Vagina (tissue), 2 donors: ENCODE data around the gene KCNK17. TPM values are rescaled to one million over a fixed set of nuclear protein-coding genes. Genes with fewer than 3 reads are reported as not detected.

Experiments used
- DNase-seq, 2 donors: peaks; one replicate each; pipeline ENCODE4 v3.0.0-alpha.2; 2017; ENCODE audit errors: extremely low spot score in 2 of 2
- H3K27ac ChIP-seq: fragments of 200-600 bp; sonication (generic); one replicate; pipeline ENCODE4 v1.5.1; 2019
- H3K27me3 ChIP-seq: fragments of 200-600 bp; sonication (generic); one replicate; pipeline ENCODE4 v1.5.1; 2019
- H3K36me3 ChIP-seq, 2 donors: fragments of 200-600 bp; sonication (generic); one replicate each; pipeline ENCODE4 v1.5.1; 2017 to 2019
- H3K4me1 ChIP-seq: fragments of 200-600 bp; sonication (generic); one replicate; pipeline ENCODE4 v1.5.1; 2019
- H3K4me3 ChIP-seq, 2 donors: fragments of 200-600 bp; sonication (generic); 1 replicate in 1 of 2; 2 replicates in 1 of 2; pipeline ENCODE4 v1.5.1; 2016 to 2019
- H3K9me3 ChIP-seq: fragments of 200-600 bp; sonication (generic); one replicate; pipeline ENCODE4 v1.5.1; 2019
- POLR2A ChIP-seq, 2 donors: fragments of 450-650 bp; IDR thresholded peaks; one replicate each; pipeline ENCODE4 v1.6.1; 2017; ENCODE audit warnings: antibody characterized with exemption in 2 of 2, mild to moderate bottlenecking in 2 of 2, moderate library complexity in 2 of 2
- POLR2AphosphoS5 ChIP-seq, 2 donors: sonication (generic); formaldehyde crosslinking; IDR thresholded peaks; one replicate each; pipeline ENCODE4 v1.9.0; 2017; ENCODE audit warnings: antibody characterized with exemption in 2 of 2, mild to moderate bottlenecking in 2 of 2, low read depth in 1 of 2; ENCODE audit not compliant: insufficient read depth in 1 of 2
- intact Hi-C: fragments of 100-400 bp; cut with DNase I; formaldehyde crosslinking; loops from one replicate; pipeline ENCODE4 v1.15.1; 2023
- total RNA-seq: library from RNA; depleted of rRNA; stranded (reverse); fragments of >200 nt; gene quantifications from one replicate; pipeline ENCODE4 v1.2.3, GENCODE V29; 2016
- TF ChIP-seq, protein P1 (sequence below), 3 experiments: fragments of 450-650 bp in 2 of 3; fragments of 200-600 bp in 1 of 3; sonication (generic) in 1 of 3; IDR thresholded peaks; one replicate each; pipeline ENCODE4 v1.5.1; 2017 to 2019; ENCODE audit warnings: antibody characterized with exemption in 3 of 3, mild to moderate bottlenecking in 2 of 3, moderate library complexity in 2 of 3

KCNK17 gene
- total RNA-seq, 1 donor from 2014 or later, result not detected

- H3K4me3 ChIP-seq, result no peak overlapping the region
Measured at GRCh38 chr6:39302669-39303424, 11.4 kb downstream of the KCNK17 start.

DNA sequence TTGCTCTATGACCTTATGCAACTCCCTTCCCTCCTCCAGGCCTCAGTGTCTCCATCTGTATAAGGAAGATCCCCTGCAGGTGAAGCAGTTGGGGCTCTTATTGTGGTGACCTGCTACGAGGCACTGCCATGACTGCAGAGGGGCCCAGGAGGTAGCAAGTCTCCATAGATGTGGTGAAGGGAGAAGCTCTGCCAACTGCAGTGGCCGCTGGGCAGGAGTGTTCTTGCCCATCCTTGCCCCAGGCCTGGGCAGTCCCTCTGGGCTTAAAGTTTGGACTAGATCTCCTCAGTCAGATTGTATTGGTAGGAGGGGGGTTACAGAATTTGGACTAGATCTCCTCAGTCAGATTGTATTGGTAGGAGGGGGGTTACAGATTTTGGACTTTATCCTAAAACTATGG lies 12.2 kb downstream of the KCNK17 start:
- H3K9me3 ChIP-seq, result no peaks in the 10 kb centered on the region
- no peak overlapping the region for H3K27ac ChIP-seq
- no peak overlapping the region for H3K4me3 ChIP-seq
- intact Hi-C loops, result loop anchor here (5.0 kb wide), 1 partner anchor 135 kb away; no protein-coding TSS in a partner anchor
- H3K27me3 ChIP-seq, result no peaks in the 10 kb centered on the region
- TF ChIP-seq, protein P1, sequence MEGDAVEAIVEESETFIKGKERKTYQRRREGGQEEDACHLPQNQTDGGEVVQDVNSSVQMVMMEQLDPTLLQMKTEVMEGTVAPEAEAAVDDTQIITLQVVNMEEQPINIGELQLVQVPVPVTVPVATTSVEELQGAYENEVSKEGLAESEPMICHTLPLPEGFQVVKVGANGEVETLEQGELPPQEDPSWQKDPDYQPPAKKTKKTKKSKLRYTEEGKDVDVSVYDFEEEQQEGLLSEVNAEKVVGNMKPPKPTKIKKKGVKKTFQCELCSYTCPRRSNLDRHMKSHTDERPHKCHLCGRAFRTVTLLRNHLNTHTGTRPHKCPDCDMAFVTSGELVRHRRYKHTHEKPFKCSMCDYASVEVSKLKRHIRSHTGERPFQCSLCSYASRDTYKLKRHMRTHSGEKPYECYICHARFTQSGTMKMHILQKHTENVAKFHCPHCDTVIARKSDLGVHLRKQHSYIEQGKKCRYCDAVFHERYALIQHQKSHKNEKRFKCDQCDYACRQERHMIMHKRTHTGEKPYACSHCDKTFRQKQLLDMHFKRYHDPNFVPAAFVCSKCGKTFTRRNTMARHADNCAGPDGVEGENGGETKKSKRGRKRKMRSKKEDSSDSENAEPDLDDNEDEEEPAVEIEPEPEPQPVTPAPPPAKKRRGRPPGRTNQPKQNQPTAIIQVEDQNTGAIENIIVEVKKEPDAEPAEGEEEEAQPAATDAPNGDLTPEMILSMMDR (IDR thresholded peaks at IDR 0.05), result no peak
- TF ChIP-seq POLR2A (IDR thresholded peaks at IDR 0.05) (no peak), POLR2AphosphoS5 (IDR thresholded peaks at IDR 0.05; ENCODE audit: insufficient read depth in 1 of 2, low read depth in 1 of 2) (no peak)
- no peak for DNase-seq
- H3K36me3 ChIP-seq, result no peaks in the 10 kb centered on the region
- peaks cover 2% of the 10 kb centered on the region for H3K4me1 ChIP-seq

More at GRCh38 chr6:39302669-39303424, 11.4 kb downstream of the KCNK17 start:
- intact Hi-C loops, result loop anchor here (5.0 kb wide), 1 partner anchor 136 kb away; no protein-coding TSS in a partner anchor
- DNase-seq, result no peak
- H3K36me3 ChIP-seq, result no peaks in the 10 kb centered on the region
- H3K27me3 ChIP-seq, result no peaks in the 10 kb centered on the region
- TF ChIP-seq, protein P1 (IDR thresholded peaks at IDR 0.05), result peak; percentile 70 to 92 (median 85)
- TF ChIP-seq POLR2A (IDR thresholded peaks at IDR 0.05), result no peak
- H3K27ac ChIP-seq, result no peak overlapping the region
- H3K4me1 ChIP-seq, result no peaks in the 10 kb centered on the region
- H3K9me3 ChIP-seq, result no peaks in the 10 kb centered on the region

GRCh38 chr6:39301606-39302005 lies 12.6 kb downstream of the KCNK17 start:
- Histone ChIP-seq H3K27ac (no peak overlapping the region), H3K4me1 (peaks cover 6% of the 10 kb centered on the region), H3K4me3 (no peak overlapping the region), H3K36me3 (no peaks in the 10 kb centered on the region), H3K27me3 (no peaks in the 10 kb centered on the region), H3K9me3 (no peaks in the 10 kb centered on the region)
- intact Hi-C loops, result loop anchor here (5.0 kb wide), 1 partner anchor 134 kb away; no protein-coding TSS in a partner anchor
- DNase-seq, result no peak
- TF ChIP-seq, protein P1 (IDR thresholded peaks at IDR 0.05), result no peak
- TF ChIP-seq POLR2A (IDR thresholded peaks at IDR 0.05) (no peak), POLR2AphosphoS5 (IDR thresholded peaks at IDR 0.05; ENCODE audit: insufficient read depth in 1 of 2, low read depth in 1 of 2) (no peak)

- Histone ChIP-seq H3K4me1 (peaks cover 14% of the 10 kb centered on the region), H3K27ac (no peak overlapping the region), H3K27me3 (no peaks in the 10 kb centered on the region), H3K4me3 (no peak overlapping the region), H3K9me3 (no peaks in the 10 kb centered on the region), H3K36me3 (no peaks in the 10 kb centered on the region)
- DNase-seq, result no peak
- intact Hi-C loops, result loop anchor here (5.0 kb wide), 1 partner anchor 133 kb away; no protein-coding TSS in a partner anchor
- TF ChIP-seq POLR2AphosphoS5 (IDR thresholded peaks at IDR 0.05; ENCODE audit: insufficient read depth in 1 of 2, low read depth in 1 of 2), result no peak
- TF ChIP-seq, protein P1 (IDR thresholded peaks at IDR 0.05), result no peak
- no peak for TF ChIP-seq POLR2A (IDR thresholded peaks at IDR 0.05)
Measured at GRCh38 chr6:39300739-39301138, 13.5 kb downstream of the KCNK17 start.

DNA sequence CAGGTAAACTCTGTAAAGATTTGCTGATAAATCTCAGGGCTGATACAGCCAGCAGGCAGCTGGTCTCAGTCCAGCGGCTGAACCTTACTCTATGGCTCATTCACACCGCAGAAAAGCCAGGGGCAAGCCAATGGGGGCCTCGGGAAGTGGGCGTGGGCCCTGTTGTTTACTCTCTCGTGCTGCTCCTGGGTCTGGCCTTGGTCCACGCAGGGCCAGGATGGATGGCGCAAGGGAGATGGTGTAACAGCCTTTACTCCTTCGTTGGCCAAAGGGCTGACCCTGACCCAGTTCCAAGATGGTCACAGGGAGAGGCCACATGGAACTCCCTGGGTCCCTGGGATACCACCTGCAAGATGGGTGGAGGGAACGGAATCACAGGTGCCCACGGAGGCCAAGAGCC lies 16.2 kb downstream of the KCNK17 start:
- intact Hi-C loops, result no loop called here
- TF ChIP-seq POLR2A (IDR thresholded peaks at IDR 0.05) (no peak), POLR2AphosphoS5 (IDR thresholded peaks at IDR 0.05; ENCODE audit: insufficient read depth in 1 of 2, low read depth in 1 of 2) (no peak)
- TF ChIP-seq, protein P1 (IDR thresholded peaks at IDR 0.05), result no peak
- no peak for DNase-seq
- Histone ChIP-seq H3K36me3 (no peaks in the 10 kb centered on the region), H3K4me1 (peaks cover 18% of the 10 kb centered on the region), H3K4me3 (no peak overlapping the region), H3K27ac (no peak overlapping the region), H3K27me3 (no peaks in the 10 kb centered on the region), H3K9me3 (no peaks in the 10 kb centered on the region)
